Measurements from ENCODE around the gene ACAP1.
"Not testable (repeated sequence)": the region's sequence is repeated elsewhere in the genome, so short reads cannot be mapped to it uniquely, and the experiment has no call there.

The ACAP1 gene

GRCh38 chr17:7355573-7355972 is 19.2 kb downstream of the ACAP1 start:
- no peak for DNase-seq

DNA sequence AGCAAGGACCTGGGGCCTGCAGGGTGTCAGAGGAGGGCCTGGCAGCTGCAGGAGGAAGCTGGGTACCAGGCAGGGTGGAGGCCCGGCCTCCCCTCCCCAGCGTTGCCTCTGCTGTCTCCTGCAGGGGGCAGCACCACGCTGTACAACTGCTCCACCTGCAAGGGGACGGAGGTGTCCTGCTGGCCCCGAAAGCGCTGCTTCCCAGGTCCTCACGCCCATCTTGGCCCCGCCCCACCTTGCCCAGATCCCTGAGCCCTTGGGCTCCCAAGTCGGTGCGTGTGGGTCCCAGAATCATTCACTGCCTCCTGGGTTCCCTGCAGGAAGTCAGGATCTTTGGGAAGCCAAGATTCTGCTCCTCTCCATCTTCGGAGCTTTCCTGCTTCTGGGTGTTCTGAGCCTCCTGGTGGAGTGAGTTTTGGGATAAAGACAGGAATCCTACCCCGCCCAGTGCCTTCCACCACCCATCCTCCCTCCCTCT is 19.8 kb downstream of the ACAP1 start:
- DNase-seq = peak; percentile 27

- no peak for DNase-seq
These were observed 20.4 kb downstream of the ACAP1 start for GRCh38 chr17:7356756-7357155.

GRCh38 chr17:7357381-7357780 is 21.1 kb downstream of the ACAP1 start:
- DNase-seq = no peak

GRCh38 chr17:7361906-7362305 is 25.6 kb downstream of the ACAP1 start:
- no peak for DNase-seq

DNA sequence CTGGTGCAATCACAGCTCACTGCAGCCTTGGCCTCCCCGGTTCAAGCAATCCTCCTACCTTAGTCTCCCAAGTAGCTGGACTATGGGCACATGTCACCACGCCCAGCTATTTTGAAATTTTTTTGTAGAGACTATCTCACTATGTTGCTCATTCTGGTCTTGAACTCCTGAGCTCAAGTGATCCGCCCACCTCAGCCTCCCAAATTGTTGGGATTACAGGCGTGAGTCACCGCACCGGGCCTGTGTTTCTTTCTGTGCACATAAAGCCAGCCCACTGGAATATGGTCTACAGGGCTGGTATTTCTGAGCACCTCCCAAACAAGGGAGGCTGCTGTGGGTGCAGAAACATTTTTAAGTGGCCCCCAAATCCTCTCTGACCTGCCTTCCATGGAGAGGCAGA is 27.0 kb downstream of the ACAP1 start:
- no peak for DNase-seq

- not testable (repeated sequence) for DNase-seq
These were observed 29.6 kb downstream of the ACAP1 start for GRCh38 chr17:7365963-7366362.

GRCh38 chr17:7367083-7367482 is 30.8 kb downstream of the ACAP1 start:
- no peak for DNase-seq

- DNase-seq = no peak
These were observed 31.7 kb downstream of the ACAP1 start for GRCh38 chr17:7367918-7368598.

DNA sequence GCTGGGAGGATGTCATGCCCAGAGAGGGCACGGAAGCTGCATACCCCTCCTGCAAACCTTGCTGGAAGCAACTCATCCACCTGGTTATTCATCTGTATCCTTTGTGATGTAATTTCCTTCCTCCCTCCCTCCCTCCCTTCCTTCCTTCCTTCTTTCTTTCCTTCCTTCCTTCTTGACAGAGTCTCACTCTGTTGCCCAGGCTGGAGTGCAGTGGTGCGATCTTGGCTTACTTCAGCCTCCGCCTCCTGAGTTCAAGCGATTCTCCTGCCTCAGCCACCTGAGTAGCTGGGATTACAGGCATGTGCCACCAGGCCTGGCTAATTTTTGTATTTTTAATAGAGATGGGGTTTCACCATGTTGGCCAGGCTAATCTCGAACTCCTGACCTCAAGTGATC is 32.3 kb downstream of the ACAP1 start:
- not testable (repeated sequence) for DNase-seq

GRCh38 chr17:7369825-7370224 is 33.5 kb downstream of the ACAP1 start:
- DNase-seq = no peak

- no peak for DNase-seq
These were observed 34.5 kb downstream of the ACAP1 start for GRCh38 chr17:7370853-7371252.

GRCh38 chr17:7374353-7374752 is 38.0 kb downstream of the ACAP1 start:
- DNase-seq = no peak

DNA sequence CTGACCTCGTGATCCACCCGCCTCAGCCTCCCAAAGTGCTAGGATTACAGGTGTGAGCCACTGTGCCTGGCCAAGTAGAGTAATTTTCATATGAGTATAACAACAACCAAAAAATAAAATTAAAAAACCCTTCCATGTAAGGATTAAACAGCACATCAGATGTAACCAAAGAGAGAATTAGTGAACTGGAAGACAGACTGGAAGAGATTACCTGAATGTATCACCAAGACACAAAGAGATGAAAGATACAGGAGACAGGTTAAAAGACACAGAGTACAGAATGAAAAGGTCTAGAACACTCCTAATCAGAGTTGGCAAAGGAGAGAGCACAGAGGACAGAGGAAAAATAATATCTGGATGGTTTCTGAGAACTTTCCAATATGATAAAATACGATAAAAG is 42.8 kb downstream of the ACAP1 start:
- DNase-seq = no peak

GRCh38 chr17:7380321-7380720 is 44.0 kb downstream of the ACAP1 start:
- DNase-seq = peak; percentile 50

DNA sequence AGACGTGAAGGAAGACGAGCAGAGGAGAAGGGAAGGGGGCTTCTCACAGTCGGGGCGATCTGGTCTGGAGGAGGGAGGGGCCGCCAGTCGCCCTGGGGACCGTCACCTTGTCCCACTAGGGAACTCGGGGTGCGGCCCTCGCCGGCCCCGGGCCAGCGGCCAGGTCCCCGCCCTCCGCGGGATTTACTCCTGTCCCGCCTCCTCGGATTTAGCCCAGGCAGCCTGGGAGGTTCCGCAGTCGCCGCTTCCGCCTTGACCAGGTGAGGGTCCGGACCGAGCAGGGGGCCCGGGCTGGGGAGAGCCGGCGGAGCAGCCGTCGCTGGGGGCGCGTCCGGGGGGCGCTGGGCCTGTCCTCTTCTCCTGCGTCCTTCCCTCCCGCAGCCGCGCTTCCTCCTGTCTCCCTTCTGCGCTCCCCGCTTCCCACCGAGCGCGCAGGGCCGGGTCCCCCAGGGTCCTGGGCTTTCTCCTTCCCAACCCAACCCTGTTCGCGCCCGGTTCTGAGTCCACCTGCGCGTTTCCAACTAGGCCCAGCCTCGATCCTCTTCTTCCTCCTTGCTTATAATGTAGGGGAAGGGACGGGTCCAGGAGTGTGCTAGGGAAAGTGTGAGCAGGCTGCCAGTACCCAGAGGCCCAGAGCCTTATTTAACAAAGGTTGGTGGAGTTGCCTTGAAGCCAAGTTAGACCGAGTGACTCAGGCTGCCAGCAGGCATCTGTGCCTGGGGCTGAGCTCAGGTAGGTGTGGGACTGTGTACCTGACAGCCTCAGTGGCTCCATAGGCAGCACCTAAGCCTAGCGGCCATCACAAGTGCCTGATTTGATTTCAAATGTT is 44.7 kb downstream of the ACAP1 start, which contains the start of gene TNK1:
Gene TNK1 (plus strand): TSS at position 235 of the 829 bp plus-strand sequence. CDS start 1,838 bp downstream, outside the sequence.
- no peak for DNase-seq

DNA sequence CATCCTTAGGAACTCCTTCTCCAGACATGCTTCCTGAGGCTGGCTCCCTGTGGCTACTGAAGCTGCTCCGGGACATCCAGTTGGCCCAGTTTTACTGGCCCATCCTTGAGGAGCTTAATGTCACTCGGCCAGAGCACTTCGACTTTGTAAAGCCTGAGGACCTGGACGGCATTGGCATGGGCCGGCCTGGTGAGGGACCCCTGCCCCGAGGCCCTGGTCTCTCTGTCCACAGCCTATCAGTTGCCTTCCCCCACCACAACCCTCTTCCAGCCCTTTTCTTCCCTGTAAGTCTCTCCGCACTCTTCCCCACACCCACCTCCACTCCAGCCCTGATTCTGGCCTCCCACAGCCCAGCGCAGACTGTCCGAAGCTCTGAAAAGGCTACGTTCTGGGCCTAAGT is 46.6 kb downstream of the ACAP1 start:
- no peak for DNase-seq

GRCh38 chr17:7383371-7383741 is 47.0 kb downstream of the ACAP1 start:
- no peak for DNase-seq

DNA sequence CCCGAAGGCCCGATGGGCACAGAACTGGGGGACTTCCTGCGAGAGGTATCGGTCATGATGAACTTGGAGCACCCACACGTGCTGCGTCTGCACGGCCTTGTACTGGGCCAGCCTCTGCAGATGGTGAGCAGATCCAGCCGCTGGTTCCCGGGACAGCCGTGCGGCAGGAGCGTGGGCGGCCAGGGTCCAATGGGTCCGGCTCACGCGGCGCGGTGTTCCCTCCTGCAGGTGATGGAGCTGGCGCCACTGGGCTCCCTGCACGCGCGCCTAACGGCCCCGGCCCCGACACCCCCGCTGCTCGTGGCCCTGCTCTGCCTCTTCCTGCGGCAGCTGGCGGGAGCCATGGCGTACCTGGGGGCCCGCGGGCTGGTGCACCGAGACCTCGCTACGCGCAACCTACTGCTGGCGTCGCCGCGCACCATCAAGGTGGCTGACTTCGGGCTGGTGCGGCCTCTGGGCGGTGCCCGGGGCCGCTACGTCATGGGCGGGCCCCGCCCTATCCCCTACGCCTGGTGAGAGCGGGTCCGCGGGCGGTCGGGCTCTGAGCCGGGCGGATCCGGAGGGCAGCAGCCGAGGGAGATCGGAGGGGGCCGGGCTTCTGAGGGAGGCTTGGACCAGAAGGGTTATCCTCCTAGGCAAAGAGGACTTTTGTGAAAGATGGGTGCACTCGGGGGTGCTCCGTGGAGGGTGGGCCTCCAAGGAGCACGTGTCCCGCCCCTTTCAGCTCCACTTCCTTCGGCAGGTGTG is 47.6 kb downstream of the ACAP1 start:
- no peak for DNase-seq

- no peak for DNase-seq
These were observed 48.3 kb downstream of the ACAP1 start for GRCh38 chr17:7384489-7385081.

- no peak for DNase-seq
These were observed 52.5 kb downstream of the ACAP1 start for GRCh38 chr17:7388856-7389255.

GRCh38 chr17:7389924-7390910 is 53.9 kb downstream of the ACAP1 start:
- DNase-seq = no peak
